ENCODE results near the gene SP2.

DNA sequence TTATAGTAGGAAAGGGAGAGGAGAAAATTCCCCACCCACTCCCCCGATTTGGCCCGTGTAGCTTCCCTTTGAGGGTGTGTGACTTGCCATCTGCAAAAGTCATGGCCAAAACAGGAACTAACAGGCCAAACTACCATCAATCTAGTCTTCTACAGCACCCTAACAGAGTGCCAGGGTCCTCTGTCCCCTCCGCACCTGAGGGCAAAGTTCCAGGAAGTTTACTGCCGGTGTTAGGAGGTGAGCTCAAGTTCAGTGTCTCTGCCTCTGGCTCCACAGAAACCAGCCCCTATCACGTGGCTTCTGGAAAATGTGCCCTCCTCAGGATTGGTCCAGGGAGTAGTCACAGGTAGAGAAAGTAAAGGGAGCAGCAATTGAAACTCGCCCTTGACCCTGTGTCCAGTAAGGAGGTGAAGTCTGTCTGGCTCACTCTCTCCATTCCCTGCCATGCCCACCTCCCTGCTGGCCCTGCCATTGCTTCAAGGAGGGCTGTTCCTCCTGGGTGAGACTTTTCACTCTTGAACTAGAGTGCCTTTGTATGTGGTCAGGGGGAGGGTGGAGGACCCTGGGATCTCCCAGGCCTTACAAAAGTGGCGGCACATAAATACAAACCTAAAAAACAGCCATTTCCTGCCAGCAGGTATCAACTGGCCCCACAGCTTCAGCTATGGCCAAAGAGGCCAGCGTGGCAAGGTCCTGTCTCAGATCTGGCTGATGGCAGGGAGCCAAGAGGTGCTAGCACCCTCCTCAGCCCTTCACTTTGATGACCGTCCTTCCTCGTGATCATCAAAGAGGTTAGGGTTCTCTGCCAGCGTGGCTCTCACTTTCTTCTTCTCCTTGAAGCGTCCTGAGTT, 56.4 kb downstream of the SP2 start:
- no peak for TF ChIP-seq POLR2A (IDR thresholded peaks at IDR 0.05)
- TF ChIP-seq, protein P1, sequence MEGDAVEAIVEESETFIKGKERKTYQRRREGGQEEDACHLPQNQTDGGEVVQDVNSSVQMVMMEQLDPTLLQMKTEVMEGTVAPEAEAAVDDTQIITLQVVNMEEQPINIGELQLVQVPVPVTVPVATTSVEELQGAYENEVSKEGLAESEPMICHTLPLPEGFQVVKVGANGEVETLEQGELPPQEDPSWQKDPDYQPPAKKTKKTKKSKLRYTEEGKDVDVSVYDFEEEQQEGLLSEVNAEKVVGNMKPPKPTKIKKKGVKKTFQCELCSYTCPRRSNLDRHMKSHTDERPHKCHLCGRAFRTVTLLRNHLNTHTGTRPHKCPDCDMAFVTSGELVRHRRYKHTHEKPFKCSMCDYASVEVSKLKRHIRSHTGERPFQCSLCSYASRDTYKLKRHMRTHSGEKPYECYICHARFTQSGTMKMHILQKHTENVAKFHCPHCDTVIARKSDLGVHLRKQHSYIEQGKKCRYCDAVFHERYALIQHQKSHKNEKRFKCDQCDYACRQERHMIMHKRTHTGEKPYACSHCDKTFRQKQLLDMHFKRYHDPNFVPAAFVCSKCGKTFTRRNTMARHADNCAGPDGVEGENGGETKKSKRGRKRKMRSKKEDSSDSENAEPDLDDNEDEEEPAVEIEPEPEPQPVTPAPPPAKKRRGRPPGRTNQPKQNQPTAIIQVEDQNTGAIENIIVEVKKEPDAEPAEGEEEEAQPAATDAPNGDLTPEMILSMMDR (IDR thresholded peaks at IDR 0.05) = no peak
